Suprapubic skin (tissue), 3 donors: ENCODE results near the gene CCL5.

Experiments used
- EP300 ChIP-seq: sonication (generic); formaldehyde crosslinking; IDR thresholded peaks from one replicate; pipeline ENCODE4 v1.6.1; 2017; ENCODE audit warnings: antibody characterized with exemption
- POLR2A ChIP-seq, 2 donors: fragments of 450-650 bp; IDR thresholded peaks; one replicate each; pipeline ENCODE4 v1.6.1; 2017; ENCODE audit warnings: antibody characterized with exemption in 2 of 2, mild to moderate bottlenecking in 2 of 2, moderate library complexity in 2 of 2
- TF ChIP-seq, protein P1 (sequence below), 2 donors: fragments of 200-600 bp in 1 of 2; fragments of 450-650 bp in 1 of 2; sonication (generic) in 1 of 2; IDR thresholded peaks; one replicate each; pipeline ENCODE4 v1.5.1; 2016 to 2019; ENCODE audit warnings: antibody characterized with exemption in 2 of 2, mild to moderate bottlenecking in 1 of 2, moderate library complexity in 1 of 2

- TF ChIP-seq, protein P1, sequence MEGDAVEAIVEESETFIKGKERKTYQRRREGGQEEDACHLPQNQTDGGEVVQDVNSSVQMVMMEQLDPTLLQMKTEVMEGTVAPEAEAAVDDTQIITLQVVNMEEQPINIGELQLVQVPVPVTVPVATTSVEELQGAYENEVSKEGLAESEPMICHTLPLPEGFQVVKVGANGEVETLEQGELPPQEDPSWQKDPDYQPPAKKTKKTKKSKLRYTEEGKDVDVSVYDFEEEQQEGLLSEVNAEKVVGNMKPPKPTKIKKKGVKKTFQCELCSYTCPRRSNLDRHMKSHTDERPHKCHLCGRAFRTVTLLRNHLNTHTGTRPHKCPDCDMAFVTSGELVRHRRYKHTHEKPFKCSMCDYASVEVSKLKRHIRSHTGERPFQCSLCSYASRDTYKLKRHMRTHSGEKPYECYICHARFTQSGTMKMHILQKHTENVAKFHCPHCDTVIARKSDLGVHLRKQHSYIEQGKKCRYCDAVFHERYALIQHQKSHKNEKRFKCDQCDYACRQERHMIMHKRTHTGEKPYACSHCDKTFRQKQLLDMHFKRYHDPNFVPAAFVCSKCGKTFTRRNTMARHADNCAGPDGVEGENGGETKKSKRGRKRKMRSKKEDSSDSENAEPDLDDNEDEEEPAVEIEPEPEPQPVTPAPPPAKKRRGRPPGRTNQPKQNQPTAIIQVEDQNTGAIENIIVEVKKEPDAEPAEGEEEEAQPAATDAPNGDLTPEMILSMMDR (IDR thresholded peaks at IDR 0.05) = no peak
- TF ChIP-seq POLR2A (IDR thresholded peaks at IDR 0.05) (no peak), EP300 (no peak)
Observed at GRCh38 chr17:35901631-35902175, 21.5 kb upstream of the CCL5 start.
